ENCODE data around the gene PFKL.

The PFKL gene

DNA sequence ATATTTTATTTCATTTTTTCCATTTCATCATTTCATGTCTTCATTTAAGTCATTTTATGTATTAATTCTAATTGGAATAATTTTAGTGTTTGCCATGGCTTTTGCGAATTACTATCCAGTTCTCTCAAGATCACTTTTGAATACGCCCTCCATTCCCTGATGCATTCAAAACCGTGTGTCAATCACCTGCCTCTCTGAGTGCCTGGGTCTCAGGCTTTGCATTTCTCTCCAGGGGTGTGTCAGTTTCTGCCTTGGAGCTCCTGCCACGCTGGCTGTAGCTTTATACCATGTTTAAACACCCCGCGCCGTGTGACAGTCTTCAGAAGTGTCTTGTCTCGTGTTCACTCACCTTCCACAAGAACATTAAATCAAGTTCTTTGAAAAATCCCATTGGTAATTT lies 30.8 kb upstream of the PFKL start:
- Histone ChIP-seq H3K27me3 (ENCODE audit: insufficient read depth, poor library complexity, severe bottlenecking) (no peaks in the 10 kb centered on the region), H3K27ac (ENCODE audit: poor library complexity, severe bottlenecking) (no peak overlapping the region), H3K4me1 (ENCODE audit: insufficient read depth, poor library complexity, severe bottlenecking) (no peaks in the 10 kb centered on the region), H3K4me3 (ENCODE audit: severe bottlenecking) (no peak overlapping the region), H3K36me3 (ENCODE audit: low read depth) (no peaks in the 10 kb centered on the region), H3K9me3 (ENCODE audit: severe bottlenecking) (no peaks in the 10 kb centered on the region)
- TF ChIP-seq, protein P1, sequence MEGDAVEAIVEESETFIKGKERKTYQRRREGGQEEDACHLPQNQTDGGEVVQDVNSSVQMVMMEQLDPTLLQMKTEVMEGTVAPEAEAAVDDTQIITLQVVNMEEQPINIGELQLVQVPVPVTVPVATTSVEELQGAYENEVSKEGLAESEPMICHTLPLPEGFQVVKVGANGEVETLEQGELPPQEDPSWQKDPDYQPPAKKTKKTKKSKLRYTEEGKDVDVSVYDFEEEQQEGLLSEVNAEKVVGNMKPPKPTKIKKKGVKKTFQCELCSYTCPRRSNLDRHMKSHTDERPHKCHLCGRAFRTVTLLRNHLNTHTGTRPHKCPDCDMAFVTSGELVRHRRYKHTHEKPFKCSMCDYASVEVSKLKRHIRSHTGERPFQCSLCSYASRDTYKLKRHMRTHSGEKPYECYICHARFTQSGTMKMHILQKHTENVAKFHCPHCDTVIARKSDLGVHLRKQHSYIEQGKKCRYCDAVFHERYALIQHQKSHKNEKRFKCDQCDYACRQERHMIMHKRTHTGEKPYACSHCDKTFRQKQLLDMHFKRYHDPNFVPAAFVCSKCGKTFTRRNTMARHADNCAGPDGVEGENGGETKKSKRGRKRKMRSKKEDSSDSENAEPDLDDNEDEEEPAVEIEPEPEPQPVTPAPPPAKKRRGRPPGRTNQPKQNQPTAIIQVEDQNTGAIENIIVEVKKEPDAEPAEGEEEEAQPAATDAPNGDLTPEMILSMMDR (IDR thresholded peaks at IDR 0.05; ENCODE audit: poor library complexity, severe bottlenecking): no peak
- DNase-seq (ENCODE audit: low spot score) (no peak), ATAC-seq (ENCODE audit: low read depth) (no peak)

DNA sequence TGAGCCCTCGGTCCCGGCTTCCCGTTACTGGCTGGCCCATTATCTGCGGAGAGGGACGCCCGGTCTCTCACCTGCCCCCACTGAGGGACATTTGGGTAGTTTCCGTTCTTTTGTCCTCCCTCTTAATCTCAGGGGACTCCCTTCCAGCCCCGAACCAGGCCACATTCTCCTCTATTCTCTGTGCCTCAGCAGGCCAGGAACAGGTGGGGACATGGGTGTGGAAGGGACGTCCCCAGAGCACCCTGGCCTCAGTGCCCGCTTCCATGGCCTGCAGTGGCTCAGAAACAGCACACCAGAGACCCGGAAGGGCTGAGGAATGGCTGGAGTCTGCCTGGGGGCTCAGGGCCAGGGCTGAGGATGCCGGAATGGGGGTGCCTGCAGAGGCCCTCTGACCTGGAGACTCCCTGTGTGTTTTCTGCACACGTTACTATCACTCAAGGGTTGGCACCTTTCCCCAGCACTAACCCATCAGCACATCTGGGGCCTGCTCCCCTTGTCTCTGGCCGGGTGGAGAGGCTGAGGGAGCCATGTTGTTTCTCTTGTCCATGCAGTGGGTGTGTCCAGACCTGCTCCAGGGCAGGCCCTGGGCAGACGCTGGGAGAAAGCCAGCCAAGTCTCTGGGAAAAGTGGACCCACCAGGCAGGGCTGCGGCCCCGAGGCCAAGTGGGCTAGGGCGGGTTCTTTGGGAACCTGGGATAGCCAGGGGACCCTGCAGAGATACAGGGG lies 28.1 kb upstream of the PFKL start:
- no peak overlapping the region for H3K27ac ChIP-seq (ENCODE audit: poor library complexity, severe bottlenecking)
- H3K4me3 ChIP-seq (ENCODE audit: severe bottlenecking): no peak overlapping the region
- H3K27me3 ChIP-seq (ENCODE audit: insufficient read depth, poor library complexity, severe bottlenecking): no peaks in the 10 kb centered on the region
- DNase-seq (ENCODE audit: low spot score) (no peak), ATAC-seq (ENCODE audit: low read depth) (no peak)
- H3K36me3 ChIP-seq (ENCODE audit: low read depth): no peaks in the 10 kb centered on the region
- H3K9me3 ChIP-seq (ENCODE audit: severe bottlenecking): no peaks in the 10 kb centered on the region
- H3K4me1 ChIP-seq (ENCODE audit: insufficient read depth, poor library complexity, severe bottlenecking): no peaks in the 10 kb centered on the region
- TF ChIP-seq, protein P1 (IDR thresholded peaks at IDR 0.05; ENCODE audit: poor library complexity, severe bottlenecking): no peak

DNA sequence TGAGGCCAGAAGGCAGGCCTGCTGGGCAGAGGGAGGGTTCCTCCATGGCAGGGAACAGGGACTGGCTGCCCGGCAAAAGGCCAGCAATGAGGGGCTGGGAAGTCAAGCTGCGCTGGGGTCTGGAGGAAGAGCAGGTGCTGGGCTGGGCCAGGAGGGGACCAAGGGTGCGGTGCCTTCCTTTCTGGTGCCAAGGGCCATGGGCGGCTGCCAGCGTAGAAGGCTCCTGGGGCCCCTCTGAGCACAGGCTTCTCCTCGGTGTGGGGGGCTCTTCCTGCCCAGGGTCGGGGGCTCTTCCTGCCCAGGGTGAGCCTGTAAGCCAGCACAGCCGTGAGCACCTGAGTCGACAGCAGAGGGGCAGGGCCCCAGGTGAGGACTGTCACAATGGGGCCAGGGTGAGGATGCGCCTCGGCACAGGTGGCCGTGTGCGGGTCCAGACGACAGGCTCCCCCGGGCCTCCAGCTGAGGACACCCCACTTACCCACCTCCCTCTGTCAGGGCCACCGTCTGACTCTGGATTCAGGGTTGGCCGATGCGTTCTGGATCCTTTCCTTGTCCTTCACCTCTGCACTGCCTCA lies 27.5 kb upstream of the PFKL start:
- H3K36me3 ChIP-seq (ENCODE audit: low read depth): no peaks in the 10 kb centered on the region
- no peak overlapping the region for H3K27ac ChIP-seq (ENCODE audit: poor library complexity, severe bottlenecking)
- H3K9me3 ChIP-seq (ENCODE audit: severe bottlenecking): no peaks in the 10 kb centered on the region
- H3K4me3 ChIP-seq (ENCODE audit: severe bottlenecking): no peak overlapping the region
- no peaks in the 10 kb centered on the region for H3K27me3 ChIP-seq (ENCODE audit: insufficient read depth, poor library complexity, severe bottlenecking)
- H3K4me1 ChIP-seq (ENCODE audit: insufficient read depth, poor library complexity, severe bottlenecking): no peaks in the 10 kb centered on the region
- peak; percentile 43 for DNase-seq (ENCODE audit: low spot score)
- ATAC-seq (ENCODE audit: low read depth): no peak
- TF ChIP-seq, protein P1 (IDR thresholded peaks at IDR 0.05; ENCODE audit: poor library complexity, severe bottlenecking): no peak

DNA sequence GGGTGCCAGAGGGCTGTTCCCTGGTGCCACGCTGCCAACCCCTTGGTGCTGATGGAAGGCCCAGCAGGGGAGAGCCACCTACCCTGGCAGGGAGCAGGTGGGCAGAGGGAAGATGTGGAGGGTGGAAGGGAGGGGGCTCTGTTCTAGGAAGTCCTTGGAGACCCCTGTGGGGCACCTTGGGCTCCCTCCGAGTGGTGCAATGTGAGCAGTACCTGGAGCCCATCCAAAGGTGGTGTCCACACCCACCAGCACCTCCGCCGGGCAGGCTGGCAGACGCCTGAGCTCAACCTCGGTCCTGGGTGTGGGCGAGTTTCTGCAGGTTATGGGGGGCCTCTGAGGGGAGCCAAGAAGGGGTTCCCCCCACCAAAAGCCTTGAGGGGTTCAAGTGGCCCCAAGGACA lies 26.8 kb upstream of the PFKL start:
- no peak overlapping the region for H3K4me3 ChIP-seq (ENCODE audit: severe bottlenecking)
- no peaks in the 10 kb centered on the region for H3K36me3 ChIP-seq (ENCODE audit: low read depth)
- H3K9me3 ChIP-seq (ENCODE audit: severe bottlenecking): no peaks in the 10 kb centered on the region
- DNase-seq (ENCODE audit: low spot score) (peak; percentile 46), ATAC-seq (ENCODE audit: low read depth) (no peak)
- H3K27me3 ChIP-seq (ENCODE audit: insufficient read depth, poor library complexity, severe bottlenecking): no peaks in the 10 kb centered on the region
- TF ChIP-seq, protein P1 (IDR thresholded peaks at IDR 0.05; ENCODE audit: poor library complexity, severe bottlenecking): no peak
- H3K4me1 ChIP-seq (ENCODE audit: insufficient read depth, poor library complexity, severe bottlenecking): no peaks in the 10 kb centered on the region
- H3K27ac ChIP-seq (ENCODE audit: poor library complexity, severe bottlenecking): no peak overlapping the region

DNA sequence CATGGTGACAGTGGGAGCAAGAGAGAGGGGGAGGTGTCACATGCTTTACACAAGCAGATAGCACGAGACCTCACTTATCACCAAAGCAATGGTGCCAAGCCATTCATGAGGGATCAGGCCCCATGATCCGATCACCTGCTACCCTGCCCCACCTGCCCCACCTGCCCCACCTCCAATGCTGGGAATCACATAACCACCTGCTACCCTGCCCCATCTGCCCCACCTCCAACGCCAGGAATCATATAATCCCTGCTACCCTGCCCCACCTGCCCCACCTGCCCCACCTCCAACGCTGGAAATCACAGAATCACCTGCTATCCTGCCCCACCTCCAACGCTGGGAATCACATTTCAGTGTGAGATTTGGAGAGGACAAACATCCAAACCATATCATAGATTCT lies 24.8 kb upstream of the PFKL start:
- H3K4me1 ChIP-seq (ENCODE audit: insufficient read depth, poor library complexity, severe bottlenecking): no peaks in the 10 kb centered on the region

More for the DNA sequence above, 24.8 kb upstream of the PFKL start:
- no peak overlapping the region for H3K27ac ChIP-seq (ENCODE audit: poor library complexity, severe bottlenecking)
- DNase-seq (ENCODE audit: low spot score) (no peak), ATAC-seq (ENCODE audit: low read depth) (no peak)
- H3K36me3 ChIP-seq (ENCODE audit: low read depth): no peaks in the 10 kb centered on the region
- TF ChIP-seq, protein P1 (IDR thresholded peaks at IDR 0.05; ENCODE audit: poor library complexity, severe bottlenecking): no peak
- no peak overlapping the region for H3K4me3 ChIP-seq (ENCODE audit: severe bottlenecking)
- no peaks in the 10 kb centered on the region for H3K27me3 ChIP-seq (ENCODE audit: insufficient read depth, poor library complexity, severe bottlenecking)
- H3K9me3 ChIP-seq (ENCODE audit: severe bottlenecking): no peaks in the 10 kb centered on the region
